ENCODE data around the gene NECTIN3. TPM values are rescaled to one million over a fixed set of nuclear protein-coding genes. Genes with fewer than 3 reads are reported as not detected.

NECTIN3 gene
- total RNA-seq, 1 donor from 2014 or later = 22.6 TPM

DNA sequence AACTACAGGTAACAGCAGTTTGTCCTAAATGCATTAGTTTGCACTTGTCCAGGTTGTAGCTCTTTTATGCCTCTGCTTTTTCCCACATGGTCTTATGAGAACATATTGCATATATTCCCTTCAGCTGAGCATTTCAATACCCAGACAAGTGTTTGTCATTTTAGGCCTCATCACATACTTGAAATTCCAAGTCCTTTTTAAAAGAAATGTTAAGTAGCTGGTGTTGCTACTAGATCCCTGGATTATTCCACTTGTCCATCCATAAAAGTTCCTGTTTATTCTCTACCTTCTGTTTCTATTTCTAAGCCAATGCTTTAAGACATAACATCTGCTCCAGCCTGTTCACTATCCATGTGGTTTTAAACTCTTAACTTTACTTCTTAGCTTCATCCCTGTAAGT lies 128.4 kb downstream of the NECTIN3 start:
- TF ChIP-seq, protein P1, sequence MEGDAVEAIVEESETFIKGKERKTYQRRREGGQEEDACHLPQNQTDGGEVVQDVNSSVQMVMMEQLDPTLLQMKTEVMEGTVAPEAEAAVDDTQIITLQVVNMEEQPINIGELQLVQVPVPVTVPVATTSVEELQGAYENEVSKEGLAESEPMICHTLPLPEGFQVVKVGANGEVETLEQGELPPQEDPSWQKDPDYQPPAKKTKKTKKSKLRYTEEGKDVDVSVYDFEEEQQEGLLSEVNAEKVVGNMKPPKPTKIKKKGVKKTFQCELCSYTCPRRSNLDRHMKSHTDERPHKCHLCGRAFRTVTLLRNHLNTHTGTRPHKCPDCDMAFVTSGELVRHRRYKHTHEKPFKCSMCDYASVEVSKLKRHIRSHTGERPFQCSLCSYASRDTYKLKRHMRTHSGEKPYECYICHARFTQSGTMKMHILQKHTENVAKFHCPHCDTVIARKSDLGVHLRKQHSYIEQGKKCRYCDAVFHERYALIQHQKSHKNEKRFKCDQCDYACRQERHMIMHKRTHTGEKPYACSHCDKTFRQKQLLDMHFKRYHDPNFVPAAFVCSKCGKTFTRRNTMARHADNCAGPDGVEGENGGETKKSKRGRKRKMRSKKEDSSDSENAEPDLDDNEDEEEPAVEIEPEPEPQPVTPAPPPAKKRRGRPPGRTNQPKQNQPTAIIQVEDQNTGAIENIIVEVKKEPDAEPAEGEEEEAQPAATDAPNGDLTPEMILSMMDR (IDR thresholded peaks at IDR 0.05; ENCODE audit: partially characterized antibody, unreplicated experiment) = no peak
- Mint-ChIP-seq H3K27ac (ENCODE audit: unreplicated experiment) (no peak overlapping the region), H3K9me3 (ENCODE audit: unreplicated experiment) (no peaks in the 10 kb centered on the region), H3K36me3 (ENCODE audit: unreplicated experiment) (no peaks in the 10 kb centered on the region), H3K4me1 (ENCODE audit: low read depth, unreplicated experiment) (peaks cover 3% of the 10 kb centered on the region), H3K4me3 (ENCODE audit: unreplicated experiment) (no peak overlapping the region), H3K27me3 (ENCODE audit: unreplicated experiment) (no peaks in the 10 kb centered on the region)
- no peak for DNase-seq

DNA sequence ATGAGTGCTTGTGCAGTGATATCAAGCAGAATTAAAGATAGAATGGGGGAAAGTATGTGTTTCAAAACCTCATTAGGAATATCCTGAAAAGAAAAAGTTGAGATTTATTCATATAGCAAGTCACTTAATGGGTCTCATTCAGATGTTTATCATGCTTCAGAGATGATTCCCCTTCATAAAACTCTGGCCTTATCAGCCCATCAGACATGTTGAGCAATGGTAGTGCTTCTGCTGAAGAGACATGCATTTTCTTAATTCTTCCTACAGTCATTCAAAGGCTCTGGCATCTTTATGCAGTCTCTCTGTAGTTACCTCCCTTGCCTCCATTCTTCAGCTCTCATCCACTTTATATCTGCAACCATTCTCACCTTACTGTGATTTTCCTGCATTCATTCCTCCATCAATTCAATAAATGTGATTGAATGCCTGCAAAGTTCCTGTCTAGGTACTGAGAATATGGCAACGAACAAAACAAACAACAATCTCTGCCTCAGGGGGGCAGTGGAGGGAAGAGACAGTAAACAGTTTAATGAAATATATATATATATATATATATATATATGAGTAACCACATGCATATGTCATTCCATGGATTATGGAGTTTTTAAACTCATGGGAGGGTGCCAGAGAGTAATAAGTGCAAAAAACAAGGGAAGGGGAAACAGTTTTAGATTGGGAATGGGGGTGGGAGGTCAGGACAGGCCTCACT lies 138.5 kb downstream of the NECTIN3 start:
- H3K4me1 Mint-ChIP-seq (ENCODE audit: low read depth, unreplicated experiment) = peaks cover 9% of the 10 kb centered on the region
- no peaks in the 10 kb centered on the region for H3K36me3 Mint-ChIP-seq (ENCODE audit: unreplicated experiment)
- no peak overlapping the region for H3K4me3 Mint-ChIP-seq (ENCODE audit: unreplicated experiment)
- H3K9me3 Mint-ChIP-seq (ENCODE audit: unreplicated experiment) = no peaks in the 10 kb centered on the region
- DNase-seq = no peak
- no peak overlapping the region for H3K27ac Mint-ChIP-seq (ENCODE audit: unreplicated experiment)
- no peaks in the 10 kb centered on the region for H3K27me3 Mint-ChIP-seq (ENCODE audit: unreplicated experiment)
- TF ChIP-seq, protein P1 (IDR thresholded peaks at IDR 0.05; ENCODE audit: partially characterized antibody, unreplicated experiment) = no peak

DNA sequence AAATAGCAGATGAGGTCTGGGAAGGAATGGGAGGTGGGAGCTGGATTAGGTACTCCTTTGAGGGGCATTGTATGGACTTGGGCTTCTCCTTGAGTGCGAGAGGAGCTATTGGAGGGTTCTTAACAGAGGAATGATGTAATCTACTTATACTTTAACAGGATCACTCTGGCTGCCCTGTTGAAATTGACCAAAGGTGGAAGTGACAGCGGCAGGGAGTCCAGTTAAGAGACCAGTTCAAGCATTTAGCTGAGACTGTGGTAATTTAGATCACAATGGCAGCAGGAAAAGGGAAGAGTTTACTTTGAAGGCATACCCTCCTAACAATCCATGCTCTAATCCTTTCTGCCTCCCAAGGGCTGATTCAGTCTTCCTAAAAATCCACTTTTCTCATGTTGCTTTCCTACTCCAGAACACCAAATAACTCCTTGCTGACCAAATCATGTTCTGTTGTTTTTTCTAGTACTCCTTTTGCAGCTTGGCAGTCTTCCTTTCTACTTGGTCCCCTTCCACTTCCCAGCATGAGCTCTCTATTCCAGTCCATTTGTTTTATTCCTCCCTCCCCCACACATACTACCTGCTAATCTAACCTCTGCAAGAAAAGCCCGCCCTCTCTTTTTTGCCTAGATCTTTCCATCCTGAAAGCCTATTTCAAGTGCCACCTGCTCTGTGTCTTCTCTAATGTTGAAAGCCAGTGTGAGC lies 139.4 kb downstream of the NECTIN3 start:
- H3K4me3 Mint-ChIP-seq (ENCODE audit: unreplicated experiment) = no peak overlapping the region
- H3K27ac Mint-ChIP-seq (ENCODE audit: unreplicated experiment) = no peak overlapping the region
- TF ChIP-seq, protein P1 (IDR thresholded peaks at IDR 0.05; ENCODE audit: partially characterized antibody, unreplicated experiment) = no peak
- H3K4me1 Mint-ChIP-seq (ENCODE audit: low read depth, unreplicated experiment) = peaks cover 7% of the 10 kb centered on the region
- no peaks in the 10 kb centered on the region for H3K36me3 Mint-ChIP-seq (ENCODE audit: unreplicated experiment)
- H3K9me3 Mint-ChIP-seq (ENCODE audit: unreplicated experiment) = no peaks in the 10 kb centered on the region
- no peaks in the 10 kb centered on the region for H3K27me3 Mint-ChIP-seq (ENCODE audit: unreplicated experiment)
- no peak for DNase-seq

DNA sequence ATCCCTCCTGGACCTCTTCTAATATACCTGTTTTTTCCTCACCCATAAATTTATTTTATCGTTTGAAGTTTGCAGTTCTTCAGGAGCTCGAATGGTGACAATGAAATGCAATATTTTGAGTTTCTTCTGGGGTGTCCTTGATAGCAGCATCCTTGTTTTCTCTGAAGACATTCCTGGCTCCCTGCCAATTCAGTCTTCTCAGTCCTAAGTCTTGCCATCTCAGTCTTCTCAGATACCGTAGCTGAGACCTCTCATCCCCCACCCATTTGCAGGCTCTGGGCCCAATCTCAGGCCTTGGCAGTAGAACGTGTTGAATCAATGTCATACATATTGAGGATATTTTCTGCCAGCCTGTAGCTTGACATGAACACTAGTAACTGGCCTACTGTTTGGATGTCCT lies 140.9 kb downstream of the NECTIN3 start:
- H3K4me3 Mint-ChIP-seq (ENCODE audit: unreplicated experiment) = no peak overlapping the region
- H3K9me3 Mint-ChIP-seq (ENCODE audit: unreplicated experiment) = no peaks in the 10 kb centered on the region
- H3K36me3 Mint-ChIP-seq (ENCODE audit: unreplicated experiment) = no peaks in the 10 kb centered on the region
- no peaks in the 10 kb centered on the region for H3K27me3 Mint-ChIP-seq (ENCODE audit: unreplicated experiment)
- no peak for DNase-seq
- H3K27ac Mint-ChIP-seq (ENCODE audit: unreplicated experiment) = no peak overlapping the region
- TF ChIP-seq, protein P1 (IDR thresholded peaks at IDR 0.05; ENCODE audit: partially characterized antibody, unreplicated experiment) = no peak
- H3K4me1 Mint-ChIP-seq (ENCODE audit: low read depth, unreplicated experiment) = peaks cover 5% of the 10 kb centered on the region

DNA sequence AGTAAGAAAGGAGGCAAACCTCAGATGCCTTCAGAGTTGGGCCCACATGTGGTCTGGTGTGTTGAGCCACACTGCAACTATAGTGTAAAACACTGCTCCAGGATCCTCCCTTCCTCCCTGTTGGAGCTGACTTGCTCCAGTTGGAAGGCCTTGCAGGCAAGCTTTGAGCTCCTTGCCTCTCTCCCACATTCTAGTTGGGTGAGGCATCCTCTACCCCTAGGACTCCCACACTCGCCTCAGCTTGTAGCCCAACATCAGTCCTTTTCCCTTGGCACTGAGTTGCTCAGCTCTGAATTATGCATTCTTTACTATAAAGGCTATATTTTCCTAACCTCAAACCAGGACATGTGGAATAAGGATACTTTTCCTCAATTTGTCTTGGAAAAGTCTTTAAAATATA lies 143.9 kb downstream of the NECTIN3 start:
- H3K27ac Mint-ChIP-seq (ENCODE audit: unreplicated experiment) = no peak overlapping the region
- H3K9me3 Mint-ChIP-seq (ENCODE audit: unreplicated experiment) = no peaks in the 10 kb centered on the region
- TF ChIP-seq, protein P1 (IDR thresholded peaks at IDR 0.05; ENCODE audit: partially characterized antibody, unreplicated experiment) = no peak
- H3K4me1 Mint-ChIP-seq (ENCODE audit: low read depth, unreplicated experiment) = peaks cover 5% of the 10 kb centered on the region
- H3K4me3 Mint-ChIP-seq (ENCODE audit: unreplicated experiment) = no peak overlapping the region
- H3K27me3 Mint-ChIP-seq (ENCODE audit: unreplicated experiment) = no peaks in the 10 kb centered on the region
- no peaks in the 10 kb centered on the region for H3K36me3 Mint-ChIP-seq (ENCODE audit: unreplicated experiment)
- no peak for DNase-seq
